ENCODE measurements around the gene NANOS2. TPM values are rescaled to one million over a fixed set of nuclear protein-coding genes. Genes with fewer than 3 reads are reported as not detected.
A peak's percentile ranks its signal among the peaks of the same experiment; 100 is the strongest.

NANOS2 gene
- polyA plus RNA-seq (2013): not detected in 2 replicates

DNA sequence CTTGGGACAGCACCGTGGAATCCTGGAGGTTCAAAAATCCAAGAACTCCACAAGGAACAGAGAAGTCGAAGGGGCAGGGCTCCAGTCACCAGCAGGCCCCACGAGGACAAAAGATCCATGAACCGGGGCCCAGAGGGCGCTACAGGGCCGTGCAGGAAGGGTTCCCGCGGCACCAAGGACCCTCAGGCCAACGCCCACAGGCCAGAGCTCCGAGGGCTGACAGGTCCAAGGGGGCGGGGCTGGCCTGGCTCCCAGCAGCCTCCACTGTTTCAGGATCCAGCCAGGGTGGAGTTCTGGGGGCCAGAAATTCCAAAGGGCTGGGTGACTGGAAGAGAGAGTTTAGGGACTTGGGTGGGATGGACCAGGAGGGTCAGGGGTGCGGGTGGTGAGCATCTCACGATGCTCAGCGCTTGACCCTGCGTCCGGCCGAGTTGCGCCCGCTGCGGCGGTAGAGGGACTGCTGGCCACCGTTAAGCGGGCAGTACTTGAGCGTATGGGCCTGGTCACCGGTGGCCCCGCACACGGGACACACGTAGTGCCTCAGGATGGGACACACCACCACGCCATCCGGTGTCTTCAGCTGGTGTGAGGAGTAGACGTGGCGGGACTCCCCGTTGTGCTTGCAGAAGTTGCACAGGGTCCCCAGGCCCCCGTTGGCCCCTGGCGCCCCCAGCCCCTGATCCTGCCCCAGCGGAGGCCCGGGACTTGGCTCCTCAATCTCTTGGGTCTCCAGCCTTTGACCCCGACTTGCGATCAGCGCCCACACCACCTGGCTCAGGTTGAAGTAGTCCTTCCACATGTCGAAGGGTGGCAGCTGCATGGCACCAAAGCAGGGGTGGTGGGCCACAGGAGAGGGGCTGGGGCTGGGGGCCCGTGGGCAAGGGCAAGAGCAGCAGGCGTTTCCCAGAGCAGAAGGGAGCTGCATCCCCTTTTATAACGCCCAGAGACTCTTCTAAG, at the start of gene NANOS2:
NANOS2 (minus strand) TSS at position 905 of the 957 bp plus-strand sequence; CDS start at position 820, 85 bp downstream.
- no CpG with 5 or more reads among the region's 44 CpGs for WGBS (ENCODE audit: extremely low coverage, insufficient coverage, insufficient read length)
- Histone ChIP-seq H3K4me1 (ENCODE audit: control insufficient read depth in 1 of 2, insufficient read depth in 2 of 2, low read length in 2 of 2) (no peaks in the 10 kb centered on the region), H2AFZ (ENCODE audit: insufficient read depth, low read length, poor library complexity) (no peak within 1 kb of the TSS), H4K8ac (ENCODE audit: low read depth, low read length) (no peak within 1 kb of the TSS), H2BK12ac (ENCODE audit: low read length) (no peak within 1 kb of the TSS), H3K4ac (ENCODE audit: low read depth, low read length) (no peak within 1 kb of the TSS), H2BK5ac (ENCODE audit: low read depth, low read length, poor library complexity) (no peak within 1 kb of the TSS), H3K79me1 (ENCODE audit: low read length) (no peaks in the 10 kb centered on the region), H2AK5ac (ENCODE audit: low read length) (no peak within 1 kb of the TSS), H4K12ac (ENCODE audit: low read depth, low read length) (no peak within 1 kb of the TSS), H3K18ac (ENCODE audit: low read length) (no peak within 1 kb of the TSS), H3K27ac (ENCODE audit: low read depth, low read length) (no peak within 1 kb of the TSS), H3K9ac (ENCODE audit: low read length) (no peak within 1 kb of the TSS), H3K23ac (ENCODE audit: low read length) (no peak within 1 kb of the TSS), H3K79me2 (ENCODE audit: control insufficient read depth, insufficient read depth, low read length, poor library complexity) (no peaks in the 10 kb centered on the region), H4K91ac (ENCODE audit: low read depth, low read length) (no peak within 1 kb of the TSS), H3K4me3 (ENCODE audit: low read depth, low read length) (no peak within 1 kb of the TSS), H3K14ac (ENCODE audit: low read length) (no peak within 1 kb of the TSS), H2BK120ac (ENCODE audit: insufficient read depth, low read length, poor library complexity) (no peak within 1 kb of the TSS), H3K36me3 (ENCODE audit: control insufficient read depth in 1 of 2, insufficient read depth in 2 of 2, low read length in 2 of 2) (no peaks in the 10 kb centered on the region), H3K4me2 (ENCODE audit: low read length) (no peak within 1 kb of the TSS), H3K9me3 (ENCODE audit: insufficient read depth, low read depth, low read length) (no peaks in the 10 kb centered on the region), H3K27me3 (ENCODE audit: insufficient read depth, low read length) (no peaks in the 10 kb centered on the region)
- peak; percentile 27 to 63 for DNase-seq

DNA sequence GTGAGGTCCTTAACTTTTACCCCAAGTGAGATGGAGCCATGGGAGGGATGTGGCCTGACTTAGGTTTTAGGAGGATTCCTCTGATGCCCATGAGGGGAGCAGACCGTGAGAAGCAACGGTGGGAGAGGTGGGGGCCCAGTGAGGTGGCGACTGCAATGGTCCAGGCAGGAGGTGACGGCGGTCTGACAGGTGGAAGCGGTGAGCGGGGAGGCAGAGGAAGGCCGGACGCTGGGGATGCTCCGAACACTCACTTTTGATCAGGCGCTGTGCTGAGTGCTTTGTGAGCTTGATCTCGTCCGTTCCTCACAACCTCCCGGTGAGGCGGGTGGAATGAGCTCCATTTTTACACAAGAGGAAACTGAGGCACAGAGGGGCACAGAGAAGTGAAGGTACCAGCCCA, 47.4 kb upstream of the NANOS2 start:
- no peak overlapping the region for H3K4me3 ChIP-seq (ENCODE audit: low read depth, low read length)
- H2BK5ac ChIP-seq (ENCODE audit: low read depth, low read length, poor library complexity): no peak overlapping the region
- H3K23ac ChIP-seq (ENCODE audit: low read length): no peak overlapping the region
- no peak overlapping the region for H3K18ac ChIP-seq (ENCODE audit: low read length)
- no peak overlapping the region for H4K8ac ChIP-seq (ENCODE audit: low read depth, low read length)
- no peaks in the 10 kb centered on the region for H3K4me1 ChIP-seq (ENCODE audit: control insufficient read depth in 1 of 2, insufficient read depth in 2 of 2, low read length in 2 of 2)
- no peaks in the 10 kb centered on the region for H3K79me1 ChIP-seq (ENCODE audit: low read length)
- no peaks in the 10 kb centered on the region for H3K36me3 ChIP-seq (ENCODE audit: control insufficient read depth in 1 of 2, insufficient read depth in 2 of 2, low read length in 2 of 2)
- WGBS (ENCODE audit: extremely low coverage, insufficient coverage, insufficient read length): no CpG with 5 or more reads among the region's 15 CpGs
- DNase-seq: no peak
- no peak overlapping the region for H2AK5ac ChIP-seq (ENCODE audit: low read length)
- no peak overlapping the region for H2BK12ac ChIP-seq (ENCODE audit: low read length)
- no peak overlapping the region for H3K27ac ChIP-seq (ENCODE audit: low read depth, low read length)
- no peak overlapping the region for H3K9ac ChIP-seq (ENCODE audit: low read length)
- H3K9me3 ChIP-seq (ENCODE audit: insufficient read depth, low read depth, low read length): peaks cover 3% of the 10 kb centered on the region
- H3K4ac ChIP-seq (ENCODE audit: low read depth, low read length): no peak overlapping the region
- H2BK120ac ChIP-seq (ENCODE audit: insufficient read depth, low read length, poor library complexity): no peak overlapping the region
- H4K12ac ChIP-seq (ENCODE audit: low read depth, low read length): no peak overlapping the region
- no peak overlapping the region for H3K4me2 ChIP-seq (ENCODE audit: low read length)
- no peak overlapping the region for H2AFZ ChIP-seq (ENCODE audit: insufficient read depth, low read length, poor library complexity)
- H3K14ac ChIP-seq (ENCODE audit: low read length): no peak overlapping the region
- no peak overlapping the region for H4K91ac ChIP-seq (ENCODE audit: low read depth, low read length)
- H3K27me3 ChIP-seq (ENCODE audit: insufficient read depth, low read length): no peaks in the 10 kb centered on the region
- no peaks in the 10 kb centered on the region for H3K79me2 ChIP-seq (ENCODE audit: control insufficient read depth, insufficient read depth, low read length, poor library complexity)

DNA sequence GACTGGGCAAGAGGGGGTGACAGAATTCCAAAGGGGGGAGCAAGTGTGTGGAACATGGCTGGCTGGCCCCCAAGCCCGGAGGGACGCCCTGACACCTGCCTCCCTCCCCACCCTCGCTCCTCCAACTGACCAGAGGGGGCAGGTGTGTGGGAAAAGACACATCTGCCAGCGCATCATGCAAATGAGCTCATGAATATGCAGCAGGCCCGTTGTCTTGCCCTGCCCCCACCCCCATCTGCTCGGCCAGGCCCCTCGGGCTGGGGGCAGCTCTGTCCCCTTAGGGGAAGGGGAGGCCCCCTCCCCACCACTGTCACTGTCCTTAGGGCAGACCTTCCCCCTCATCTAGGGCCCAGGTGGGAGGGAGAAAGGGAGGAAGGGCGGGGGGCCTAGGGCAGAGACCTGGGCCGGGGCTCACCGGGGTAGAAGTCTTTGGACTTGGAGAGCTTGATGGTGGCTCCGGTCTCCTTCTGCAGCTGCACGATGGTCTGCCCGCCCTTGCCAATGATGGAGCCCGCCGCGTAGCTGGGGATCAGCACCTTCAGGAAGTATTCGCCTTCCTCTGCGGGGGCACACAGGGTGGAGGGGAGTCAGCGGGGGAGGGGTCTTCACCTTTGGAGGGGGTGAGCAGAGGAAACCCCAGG, 46.1 kb upstream of the NANOS2 start:
- H3K27me3 ChIP-seq (ENCODE audit: insufficient read depth, low read length): no peaks in the 10 kb centered on the region
- H3K4ac ChIP-seq (ENCODE audit: low read depth, low read length): no peak overlapping the region
- H3K9ac ChIP-seq (ENCODE audit: low read length): no peak overlapping the region
- H2BK5ac ChIP-seq (ENCODE audit: low read depth, low read length, poor library complexity): no peak overlapping the region
- H3K14ac ChIP-seq (ENCODE audit: low read length): no peak overlapping the region
- H3K4me1 ChIP-seq (ENCODE audit: control insufficient read depth in 1 of 2, insufficient read depth in 2 of 2, low read length in 2 of 2): peaks cover 0 to 3% of the 10 kb centered on the region in 2 experiments
- no peak overlapping the region for H4K8ac ChIP-seq (ENCODE audit: low read depth, low read length)
- no peak overlapping the region for H3K18ac ChIP-seq (ENCODE audit: low read length)
- H2BK120ac ChIP-seq (ENCODE audit: insufficient read depth, low read length, poor library complexity): no peak overlapping the region
- no peak overlapping the region for H3K4me3 ChIP-seq (ENCODE audit: low read depth, low read length)
- no peak for DNase-seq
- peaks cover 3% of the 10 kb centered on the region for H3K9me3 ChIP-seq (ENCODE audit: insufficient read depth, low read depth, low read length)
- WGBS (ENCODE audit: extremely low coverage, insufficient coverage, insufficient read length): no CpG with 5 or more reads among the region's 19 CpGs
- no peak overlapping the region for H3K4me2 ChIP-seq (ENCODE audit: low read length)
- H3K79me2 ChIP-seq (ENCODE audit: control insufficient read depth, insufficient read depth, low read length, poor library complexity): no peaks in the 10 kb centered on the region
- no peak overlapping the region for H4K91ac ChIP-seq (ENCODE audit: low read depth, low read length)
- H3K27ac ChIP-seq (ENCODE audit: low read depth, low read length): no peak overlapping the region
- H4K12ac ChIP-seq (ENCODE audit: low read depth, low read length): no peak overlapping the region
- no peak overlapping the region for H2AK5ac ChIP-seq (ENCODE audit: low read length)
- H3K23ac ChIP-seq (ENCODE audit: low read length): no peak overlapping the region
- no peak overlapping the region for H2AFZ ChIP-seq (ENCODE audit: insufficient read depth, low read length, poor library complexity)
- no peaks in the 10 kb centered on the region for H3K79me1 ChIP-seq (ENCODE audit: low read length)
- H3K36me3 ChIP-seq (ENCODE audit: control insufficient read depth in 1 of 2, insufficient read depth in 2 of 2, low read length in 2 of 2): no peaks in the 10 kb centered on the region
- H2BK12ac ChIP-seq (ENCODE audit: low read length): no peak overlapping the region

DNA sequence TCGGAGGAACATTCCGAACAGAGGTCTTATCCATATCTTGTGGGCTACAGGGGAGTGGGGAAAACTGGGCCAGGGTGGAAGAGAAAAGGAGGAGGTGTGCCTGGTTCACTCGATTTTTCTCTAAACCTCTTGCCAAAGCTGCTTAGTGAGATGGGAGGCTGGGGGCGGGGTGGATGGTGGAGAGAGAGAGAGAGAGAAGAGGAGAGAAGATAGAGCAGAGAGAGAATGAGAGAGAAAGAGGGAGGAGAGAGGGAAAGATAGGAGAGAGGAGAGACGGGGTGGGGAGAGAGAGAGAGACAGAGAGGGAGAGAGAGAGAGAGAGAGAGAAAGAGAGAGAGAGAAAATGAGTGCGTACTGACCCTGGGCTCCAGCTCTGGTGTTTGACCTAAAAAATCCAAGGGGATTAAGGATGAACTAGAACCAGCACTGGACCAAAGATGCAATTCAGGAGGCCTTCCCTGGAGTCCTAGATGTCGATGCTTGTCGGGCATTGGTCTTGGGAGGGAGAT, 45.0 kb upstream of the NANOS2 start:
- H3K4me3 ChIP-seq (ENCODE audit: low read depth, low read length): no peak overlapping the region
- H3K18ac ChIP-seq (ENCODE audit: low read length): no peak overlapping the region
- no peak overlapping the region for H3K23ac ChIP-seq (ENCODE audit: low read length)
- H3K4me2 ChIP-seq (ENCODE audit: low read length): no peak overlapping the region
- H3K79me1 ChIP-seq (ENCODE audit: low read length): no peaks in the 10 kb centered on the region
- no peak overlapping the region for H2AK5ac ChIP-seq (ENCODE audit: low read length)
- no peaks in the 10 kb centered on the region for H3K36me3 ChIP-seq (ENCODE audit: control insufficient read depth in 1 of 2, insufficient read depth in 2 of 2, low read length in 2 of 2)
- 100% methylated on average over 1 of the region's 8 CpGs for WGBS (ENCODE audit: extremely low coverage, insufficient coverage, insufficient read length)
- no peak overlapping the region for H2BK12ac ChIP-seq (ENCODE audit: low read length)
- no peak overlapping the region for H3K14ac ChIP-seq (ENCODE audit: low read length)
- no peaks in the 10 kb centered on the region for H3K27me3 ChIP-seq (ENCODE audit: insufficient read depth, low read length)
- H2BK120ac ChIP-seq (ENCODE audit: insufficient read depth, low read length, poor library complexity): no peak overlapping the region
- H4K8ac ChIP-seq (ENCODE audit: low read depth, low read length): no peak overlapping the region
- no peaks in the 10 kb centered on the region for H3K79me2 ChIP-seq (ENCODE audit: control insufficient read depth, insufficient read depth, low read length, poor library complexity)
- no peak overlapping the region for H3K4ac ChIP-seq (ENCODE audit: low read depth, low read length)
- H3K27ac ChIP-seq (ENCODE audit: low read depth, low read length): no peak overlapping the region
- peaks cover 0 to 3% of the 10 kb centered on the region in 2 experiments for H3K4me1 ChIP-seq (ENCODE audit: control insufficient read depth in 1 of 2, insufficient read depth in 2 of 2, low read length in 2 of 2)
- peaks cover 3% of the 10 kb centered on the region for H3K9me3 ChIP-seq (ENCODE audit: insufficient read depth, low read depth, low read length)
- H2BK5ac ChIP-seq (ENCODE audit: low read depth, low read length, poor library complexity): no peak overlapping the region
- no peak overlapping the region for H3K9ac ChIP-seq (ENCODE audit: low read length)
- no peak for DNase-seq
- H4K91ac ChIP-seq (ENCODE audit: low read depth, low read length): no peak overlapping the region
- no peak overlapping the region for H2AFZ ChIP-seq (ENCODE audit: insufficient read depth, low read length, poor library complexity)
- no peak overlapping the region for H4K12ac ChIP-seq (ENCODE audit: low read depth, low read length)
